ENCODE results near the gene FKBP8. TPM values are rescaled to one million over a fixed set of nuclear protein-coding genes. Genes with fewer than 3 reads are reported as not detected.

FKBP8 gene
- total RNA-seq, 1 donor, result 246 TPM

DNA sequence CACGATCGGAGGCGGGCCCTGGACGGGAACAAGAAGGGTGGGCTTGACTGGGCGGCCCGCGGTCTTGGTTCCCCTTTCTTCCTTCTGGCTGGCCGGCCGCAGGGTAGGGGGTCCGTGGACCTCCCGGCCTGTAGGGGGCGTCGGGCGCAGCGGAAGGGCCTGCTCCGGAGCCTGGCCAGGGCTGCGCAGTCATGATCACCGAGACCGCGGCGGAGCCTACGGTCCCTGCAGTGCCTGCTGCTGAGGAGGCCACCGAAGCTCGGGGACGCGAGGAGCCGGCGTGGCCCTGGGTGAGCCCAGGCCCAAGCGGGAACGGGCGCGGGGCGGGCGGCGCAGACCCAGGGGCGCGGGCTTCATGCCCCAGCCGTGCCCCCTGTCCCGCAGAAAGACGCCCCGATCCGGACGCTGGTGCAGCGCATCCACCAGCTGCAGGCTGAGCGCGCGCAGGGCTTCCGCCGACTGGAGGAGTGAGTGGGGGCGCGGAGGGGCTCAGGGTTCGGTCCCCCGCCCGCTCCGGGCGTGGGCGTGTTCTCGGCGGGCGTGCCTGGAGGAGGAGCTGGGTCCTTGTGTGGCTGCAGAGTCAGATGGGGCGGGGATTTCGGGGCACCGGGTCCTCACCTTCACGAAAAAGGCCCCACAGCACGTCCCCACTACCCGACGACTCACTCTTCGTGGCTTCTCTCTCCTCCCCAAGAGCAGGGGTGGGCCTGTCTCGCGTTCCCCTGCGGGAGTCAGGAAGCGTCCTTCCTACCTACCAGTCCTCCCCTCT is 45.4 kb upstream of the FKBP8 start, which contains the start of gene REX1BD:
TSS of gene REX1BD (plus strand) at position 188 of the 769 bp plus-strand sequence. CDS start at position 192, 4 bp downstream.
- H3K4me3 ChIP-seq (ENCODE audit: low read depth, low read length), result peak within 1 kb of the TSS; percentile 72
- TF ChIP-seq, protein P1, sequence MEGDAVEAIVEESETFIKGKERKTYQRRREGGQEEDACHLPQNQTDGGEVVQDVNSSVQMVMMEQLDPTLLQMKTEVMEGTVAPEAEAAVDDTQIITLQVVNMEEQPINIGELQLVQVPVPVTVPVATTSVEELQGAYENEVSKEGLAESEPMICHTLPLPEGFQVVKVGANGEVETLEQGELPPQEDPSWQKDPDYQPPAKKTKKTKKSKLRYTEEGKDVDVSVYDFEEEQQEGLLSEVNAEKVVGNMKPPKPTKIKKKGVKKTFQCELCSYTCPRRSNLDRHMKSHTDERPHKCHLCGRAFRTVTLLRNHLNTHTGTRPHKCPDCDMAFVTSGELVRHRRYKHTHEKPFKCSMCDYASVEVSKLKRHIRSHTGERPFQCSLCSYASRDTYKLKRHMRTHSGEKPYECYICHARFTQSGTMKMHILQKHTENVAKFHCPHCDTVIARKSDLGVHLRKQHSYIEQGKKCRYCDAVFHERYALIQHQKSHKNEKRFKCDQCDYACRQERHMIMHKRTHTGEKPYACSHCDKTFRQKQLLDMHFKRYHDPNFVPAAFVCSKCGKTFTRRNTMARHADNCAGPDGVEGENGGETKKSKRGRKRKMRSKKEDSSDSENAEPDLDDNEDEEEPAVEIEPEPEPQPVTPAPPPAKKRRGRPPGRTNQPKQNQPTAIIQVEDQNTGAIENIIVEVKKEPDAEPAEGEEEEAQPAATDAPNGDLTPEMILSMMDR (IDR thresholded peaks at IDR 0.05; ENCODE audit: insufficient read depth, low read length), result peak; percentile 73
- peak; percentile 78 for DNase-seq (ENCODE audit: low read depth)

DNA sequence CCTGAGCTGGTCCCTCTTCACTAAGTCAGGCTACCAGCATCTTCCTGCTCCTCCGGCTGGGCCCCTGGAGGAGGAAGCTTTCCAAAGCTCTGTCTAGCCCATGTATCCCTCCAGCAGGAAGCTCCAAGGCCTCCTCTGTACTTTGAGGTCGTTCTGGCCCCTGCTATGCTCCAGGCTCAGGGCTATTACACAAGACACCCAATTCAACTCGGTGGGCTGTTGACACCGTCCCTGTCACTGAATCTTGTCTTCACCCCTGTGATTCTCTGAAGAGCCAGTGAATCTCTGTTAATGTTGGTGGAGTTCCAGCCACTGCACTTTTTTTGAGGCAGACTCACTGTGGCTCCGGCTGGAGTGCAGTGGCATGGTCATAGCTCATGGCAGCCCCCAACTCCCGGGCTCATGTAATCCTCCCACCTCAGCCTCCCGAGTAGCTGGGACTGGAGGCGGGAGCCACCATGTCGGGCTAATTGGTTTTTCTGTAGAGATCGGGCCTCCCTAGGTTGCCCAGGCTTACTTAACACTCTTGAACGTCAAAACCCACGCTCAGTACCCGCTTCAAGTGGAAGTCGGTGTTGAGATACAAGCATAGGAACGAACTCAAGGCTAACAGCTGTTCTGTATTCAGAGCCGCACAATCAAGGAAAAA is 44.7 kb upstream of the FKBP8 start:
- no peak for DNase-seq (ENCODE audit: low read depth)
- H3K4me3 ChIP-seq (ENCODE audit: low read depth, low read length), result peak overlapping the region; percentile 72
- TF ChIP-seq, protein P1 (IDR thresholded peaks at IDR 0.05; ENCODE audit: insufficient read depth, low read length), result no peak

DNA sequence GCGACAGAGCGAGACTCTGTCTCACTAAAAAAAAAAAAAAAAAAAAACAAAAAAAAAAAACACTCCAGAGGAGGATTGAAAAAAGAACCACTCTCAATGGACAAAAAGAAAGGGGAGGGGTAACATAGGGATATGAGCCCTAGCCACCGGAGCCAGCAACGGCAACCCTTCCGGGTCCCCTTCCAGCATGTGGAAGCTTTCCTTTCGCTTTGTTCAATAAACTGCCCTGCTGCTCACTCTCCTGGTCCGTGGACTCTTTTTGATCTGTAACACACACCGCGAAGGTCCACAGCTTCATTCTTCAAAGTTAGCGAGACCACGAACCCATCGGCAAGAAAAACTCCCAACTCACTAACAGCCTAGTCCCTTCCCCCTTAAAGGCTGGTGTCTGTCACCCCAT is 44.2 kb upstream of the FKBP8 start:
- no peak for DNase-seq (ENCODE audit: low read depth)
- TF ChIP-seq, protein P1 (IDR thresholded peaks at IDR 0.05; ENCODE audit: insufficient read depth, low read length), result no peak
- H3K4me3 ChIP-seq (ENCODE audit: low read depth, low read length), result no peak overlapping the region

DNA sequence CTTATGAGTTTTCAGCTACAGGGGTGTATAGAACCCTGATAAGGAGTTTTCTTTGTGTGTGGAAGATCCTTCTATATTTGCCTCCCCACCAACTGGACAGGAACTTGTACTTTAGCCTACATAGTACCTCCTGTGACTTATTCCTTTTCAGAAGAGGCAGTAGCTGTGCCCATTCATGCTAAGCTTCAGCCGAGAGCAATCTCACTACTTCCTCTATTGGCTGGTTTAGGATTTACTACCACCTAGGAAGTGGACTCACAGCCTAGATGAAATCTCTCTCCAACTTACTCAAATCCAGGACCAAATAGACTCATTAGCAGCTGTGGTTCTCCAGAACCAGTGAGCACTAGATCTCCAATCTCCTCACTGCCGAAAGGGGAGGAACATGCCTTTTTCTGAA is 42.9 kb upstream of the FKBP8 start:
- no peak for DNase-seq (ENCODE audit: low read depth)
- TF ChIP-seq, protein P1 (IDR thresholded peaks at IDR 0.05; ENCODE audit: insufficient read depth, low read length), result peak; percentile 22

DNA sequence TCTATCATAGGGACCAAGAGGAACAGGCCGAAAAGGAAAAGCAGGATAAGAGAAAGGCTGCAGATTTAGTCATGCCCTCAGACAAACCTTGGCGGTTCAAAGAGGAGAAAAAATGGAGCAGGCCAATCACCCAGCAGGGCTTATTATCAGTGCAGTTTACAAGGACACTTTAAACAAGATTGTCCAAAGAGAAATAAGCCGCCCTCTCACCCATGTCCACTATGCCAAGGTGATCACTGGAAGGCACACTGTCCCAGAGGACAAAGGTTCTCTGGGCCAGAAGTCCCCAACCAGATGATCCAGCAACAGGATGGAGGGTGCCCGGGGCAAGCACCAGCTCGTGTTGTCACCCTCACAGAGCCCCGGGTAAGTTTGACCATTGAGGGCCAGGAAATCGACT is 36.9 kb upstream of the FKBP8 start:
- DNase-seq (ENCODE audit: low read depth), result no peak
- no peak overlapping the region for H3K4me3 ChIP-seq (ENCODE audit: low read depth, low read length)
- TF ChIP-seq, protein P1 (IDR thresholded peaks at IDR 0.05; ENCODE audit: insufficient read depth, low read length), result no peak

More for the DNA sequence above, 42.9 kb upstream of the FKBP8 start:
- H3K4me3 ChIP-seq (ENCODE audit: low read depth, low read length), result no peak overlapping the region

DNA sequence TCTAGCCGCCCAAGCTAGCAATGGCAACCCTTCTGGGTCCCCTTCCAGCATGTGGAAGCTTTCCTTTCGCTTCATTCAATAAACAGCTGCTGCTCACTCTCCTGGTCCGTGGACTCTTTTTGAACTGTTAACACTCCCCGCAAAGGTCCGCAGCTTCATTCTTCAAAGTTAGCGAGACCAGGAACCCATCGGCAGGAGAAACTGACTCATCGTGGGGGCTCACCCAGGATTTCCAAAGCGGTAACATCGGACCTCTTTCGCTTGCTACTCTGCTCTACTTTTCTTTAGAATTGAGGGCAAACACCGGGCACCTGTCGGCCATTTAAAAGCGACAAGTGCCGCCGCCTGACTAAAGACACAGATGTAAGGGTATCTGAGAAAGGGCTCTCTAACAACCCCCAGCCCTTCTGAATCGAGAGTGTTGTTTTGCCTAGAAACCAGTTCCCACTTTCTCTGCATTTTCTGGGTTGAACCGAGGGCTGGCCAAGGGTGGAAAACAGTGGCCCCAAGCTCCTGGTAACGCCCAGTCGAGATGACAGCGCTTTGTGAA is 34.1 kb upstream of the FKBP8 start:
- TF ChIP-seq, protein P1 (IDR thresholded peaks at IDR 0.05; ENCODE audit: insufficient read depth, low read length), result no peak
- DNase-seq (ENCODE audit: low read depth), result no peak
- H3K4me3 ChIP-seq (ENCODE audit: low read depth, low read length), result no peak overlapping the region
